Measurements from ENCODE around the gene RPS15. TPM values are rescaled to one million over a fixed set of nuclear protein-coding genes. Genes with fewer than 3 reads are reported as not detected.

The RPS15 gene
- total RNA-seq, 2 experiments from 2014 or later: 1,378 to 1,409 TPM

GRCh38 chr19:1469255-1470054 is 31.3 kb downstream of the RPS15 start:
- H3K9me3 Mint-ChIP-seq: no peaks in the 10 kb centered on the region
- peak; percentile 35 for DNase-seq
- H3K27ac Mint-ChIP-seq: no peak overlapping the region
- no peak overlapping the region for H3K4me3 Mint-ChIP-seq
- peaks cover 13% of the 10 kb centered on the region for H3K4me1 Mint-ChIP-seq
- peaks cover under 1% of the 10 kb centered on the region for H3K36me3 Mint-ChIP-seq (ENCODE audit: low read depth)
- ChIA-PET POLR2A (interaction anchor here (0.7 to 1.6 kb wide), 3 partner anchors 9 to 24 kb away, joined by 3 to 6 read pairs (median 3); partner anchors contain the start of gene C19orf25), CTCF (interaction anchor here (1.3 kb wide), 1 partner anchor 15 kb away, joined by 4 read pairs; no protein-coding TSS in a partner anchor)
- peaks cover 11% of the 10 kb centered on the region for H3K27me3 Mint-ChIP-seq

GRCh38 chr19:1470055-1470304 is 31.8 kb downstream of the RPS15 start:
- H3K27me3 Mint-ChIP-seq: peaks cover 11% of the 10 kb centered on the region
- POLR2A ChIA-PET: interaction anchor here (1.3 kb wide), 1 partner anchor 367 kb away, joined by 3 read pairs; no protein-coding TSS in a partner anchor
- H3K27ac Mint-ChIP-seq: no peak overlapping the region
- no peak for DNase-seq
- CTCF ChIA-PET: no interaction called here
- H3K36me3 Mint-ChIP-seq (ENCODE audit: low read depth): peaks cover 2% of the 10 kb centered on the region
- H3K4me3 Mint-ChIP-seq: peak overlapping the region; percentile 55
- H3K9me3 Mint-ChIP-seq: no peaks in the 10 kb centered on the region
- H3K4me1 Mint-ChIP-seq: peaks cover 13% of the 10 kb centered on the region

GRCh38 chr19:1470305-1471009 is 32.3 kb downstream of the RPS15 start:
- CTCF ChIA-PET: interaction anchor here (1.4 to 2.5 kb wide), 2 partner anchors 26 to 29 kb away, joined by 3 to 10 read pairs; no protein-coding TSS in a partner anchor
- H3K36me3 Mint-ChIP-seq (ENCODE audit: low read depth): peaks cover 2% of the 10 kb centered on the region
- H3K9me3 Mint-ChIP-seq: no peaks in the 10 kb centered on the region
- POLR2A ChIA-PET: interaction anchor here (1.1 to 1.3 kb wide), 3 partner anchors 8 to 367 kb away, joined by 3 read pairs; no protein-coding TSS in a partner anchor
- H3K27me3 Mint-ChIP-seq: peaks cover 11% of the 10 kb centered on the region
- H3K27ac Mint-ChIP-seq: no peak overlapping the region
- peak overlapping the region; percentile 55 for H3K4me3 Mint-ChIP-seq
- peaks cover 13% of the 10 kb centered on the region for H3K4me1 Mint-ChIP-seq
- DNase-seq: peak; percentile 80

DNA sequence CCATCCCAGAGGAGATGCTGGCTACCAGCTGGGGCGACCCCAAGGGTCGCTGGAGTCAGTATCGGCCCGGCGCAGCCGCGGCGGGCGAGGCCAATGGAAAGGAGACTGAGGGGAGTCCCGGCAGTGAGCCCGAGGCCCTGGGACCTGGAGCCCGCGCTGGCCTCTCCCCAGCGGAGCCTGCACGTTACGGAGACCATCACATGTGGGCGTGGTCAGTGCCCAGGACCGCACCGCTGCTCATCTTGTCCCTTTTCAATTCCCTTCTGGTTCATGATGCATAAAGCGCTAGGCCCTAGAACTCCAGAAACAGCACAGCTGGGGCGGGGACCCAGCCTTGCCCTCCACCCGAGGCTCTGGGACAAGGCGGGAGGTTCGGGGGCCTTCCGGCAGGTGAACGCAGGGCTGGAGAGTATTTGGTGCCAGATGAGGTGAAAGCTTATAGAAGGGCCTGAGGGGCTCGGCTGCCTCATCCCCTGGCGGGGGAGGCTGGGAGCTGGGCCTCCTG is 32.9 kb downstream of the RPS15 start:
- CTCF ChIA-PET: interaction anchor here (0.8 to 2.5 kb wide), 3 partner anchors 20 to 29 kb away, joined by 3 to 10 read pairs (median 3); partner anchors contain the start of gene REEP6
- Mint-ChIP-seq H3K27ac (no peak overlapping the region), H3K9me3 (no peaks in the 10 kb centered on the region), H3K4me3 (no peak overlapping the region), H3K4me1 (peaks cover 13% of the 10 kb centered on the region), H3K36me3 (ENCODE audit: low read depth) (peaks cover 2% of the 10 kb centered on the region), H3K27me3 (peaks cover 11% of the 10 kb centered on the region)
- peak; percentile 40 for DNase-seq
- POLR2A ChIA-PET: interaction anchor here (0.8 to 1.3 kb wide), 7 partner anchors 9 to 366 kb away, joined by 3 to 5 read pairs (median 3); partner anchors contain the start of genes PCSK4 and REEP6

- POLR2A ChIA-PET: interaction anchor here (0.8 to 1.4 kb wide), 9 partner anchors 10 to 366 kb away, joined by 3 to 5 read pairs (median 3); partner anchors contain the start of genes PCSK4 and REEP6
- no peaks in the 10 kb centered on the region for H3K9me3 Mint-ChIP-seq
- peaks cover 13% of the 10 kb centered on the region for H3K4me1 Mint-ChIP-seq
- H3K36me3 Mint-ChIP-seq (ENCODE audit: low read depth): peaks cover 2% of the 10 kb centered on the region
- no peak for DNase-seq
- H3K27ac Mint-ChIP-seq: no peak overlapping the region
- H3K27me3 Mint-ChIP-seq: peaks cover 11% of the 10 kb centered on the region
- no peak overlapping the region for H3K4me3 Mint-ChIP-seq
- CTCF ChIA-PET: interaction anchor here (0.8 to 2.5 kb wide), 3 partner anchors 19 to 30 kb away, joined by 3 to 10 read pairs (median 3); partner anchors contain the start of gene REEP6
Measured at GRCh38 chr19:1471515-1472160, 33.4 kb downstream of the RPS15 start.

DNA sequence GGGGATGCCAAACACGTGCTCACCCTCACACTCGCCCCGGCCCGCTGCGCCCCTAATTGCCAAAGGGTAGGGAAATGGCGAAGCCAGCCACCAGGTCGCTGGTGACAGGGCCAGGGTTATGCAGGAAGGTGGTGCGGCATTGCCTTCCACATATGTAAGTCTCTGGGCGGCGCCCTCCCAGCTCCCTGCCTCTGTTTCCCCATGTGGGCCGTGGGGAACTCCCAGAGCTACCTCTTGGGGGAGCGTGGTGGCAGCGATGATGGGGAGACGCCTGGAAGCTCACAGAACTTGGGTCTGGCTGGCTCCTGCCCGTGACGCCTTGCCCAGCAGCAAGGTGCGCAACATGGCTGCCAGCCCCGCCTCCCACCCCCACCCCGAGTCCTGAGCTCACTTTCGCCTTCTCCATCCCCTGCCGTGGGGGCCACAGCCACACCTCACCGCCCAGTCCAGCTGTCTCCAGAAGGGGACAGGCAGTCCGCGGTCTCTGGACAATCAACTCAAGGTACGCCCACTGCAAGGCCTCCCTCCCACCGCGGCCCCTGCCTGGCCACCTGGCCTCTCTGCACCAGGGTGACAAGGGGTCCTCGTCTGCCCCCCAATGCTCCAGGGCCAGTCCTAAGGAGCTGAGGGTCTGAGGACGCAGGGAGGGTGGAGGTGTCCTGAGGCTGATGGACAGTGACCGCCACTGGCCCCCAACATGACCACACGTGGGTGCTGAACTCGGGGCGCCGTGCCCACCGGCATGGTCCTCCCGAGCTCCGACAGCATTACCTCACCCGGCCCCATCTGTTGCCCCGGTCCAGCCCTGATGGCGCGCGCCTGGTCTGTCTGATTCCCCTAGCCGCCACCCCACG is 34.3 kb downstream of the RPS15 start:
- H3K9me3 Mint-ChIP-seq: no peaks in the 10 kb centered on the region
- peaks cover 7% of the 10 kb centered on the region for H3K27me3 Mint-ChIP-seq
- no peak overlapping the region for H3K27ac Mint-ChIP-seq
- no peak overlapping the region for H3K4me3 Mint-ChIP-seq
- peaks cover 19% of the 10 kb centered on the region for H3K4me1 Mint-ChIP-seq
- DNase-seq: no peak
- ChIA-PET CTCF (interaction anchor here (2.5 kb wide), 1 partner anchor 28 kb away, joined by 10 read pairs; no protein-coding TSS in a partner anchor), POLR2A (interaction anchor here (0.8 to 1.4 kb wide), 4 partner anchors 17 to 113 kb away, joined by 3 to 5 read pairs (median 4); no protein-coding TSS in a partner anchor)
- peaks cover 7% of the 10 kb centered on the region for H3K36me3 Mint-ChIP-seq (ENCODE audit: low read depth)

GRCh38 chr19:1473085-1473851 is 35.1 kb downstream of the RPS15 start:
- H3K27me3 Mint-ChIP-seq: peaks cover 7% of the 10 kb centered on the region
- H3K36me3 Mint-ChIP-seq (ENCODE audit: low read depth): peaks cover 8% of the 10 kb centered on the region
- DNase-seq: no peak
- CTCF ChIA-PET: interaction anchor here (0.9 to 2.5 kb wide), 2 partner anchors 29 to 320 kb away, joined by 4 to 10 read pairs; no protein-coding TSS in a partner anchor
- no peak overlapping the region for H3K4me3 Mint-ChIP-seq
- no peak overlapping the region for H3K27ac Mint-ChIP-seq
- POLR2A ChIA-PET: interaction anchor here (0.8 to 1.4 kb wide), 2 partner anchors 18 to 28 kb away, joined by 3 to 5 read pairs; partner anchors contain the start of gene REEP6
- peaks cover 25% of the 10 kb centered on the region for H3K4me1 Mint-ChIP-seq
- H3K9me3 Mint-ChIP-seq: no peaks in the 10 kb centered on the region

DNA sequence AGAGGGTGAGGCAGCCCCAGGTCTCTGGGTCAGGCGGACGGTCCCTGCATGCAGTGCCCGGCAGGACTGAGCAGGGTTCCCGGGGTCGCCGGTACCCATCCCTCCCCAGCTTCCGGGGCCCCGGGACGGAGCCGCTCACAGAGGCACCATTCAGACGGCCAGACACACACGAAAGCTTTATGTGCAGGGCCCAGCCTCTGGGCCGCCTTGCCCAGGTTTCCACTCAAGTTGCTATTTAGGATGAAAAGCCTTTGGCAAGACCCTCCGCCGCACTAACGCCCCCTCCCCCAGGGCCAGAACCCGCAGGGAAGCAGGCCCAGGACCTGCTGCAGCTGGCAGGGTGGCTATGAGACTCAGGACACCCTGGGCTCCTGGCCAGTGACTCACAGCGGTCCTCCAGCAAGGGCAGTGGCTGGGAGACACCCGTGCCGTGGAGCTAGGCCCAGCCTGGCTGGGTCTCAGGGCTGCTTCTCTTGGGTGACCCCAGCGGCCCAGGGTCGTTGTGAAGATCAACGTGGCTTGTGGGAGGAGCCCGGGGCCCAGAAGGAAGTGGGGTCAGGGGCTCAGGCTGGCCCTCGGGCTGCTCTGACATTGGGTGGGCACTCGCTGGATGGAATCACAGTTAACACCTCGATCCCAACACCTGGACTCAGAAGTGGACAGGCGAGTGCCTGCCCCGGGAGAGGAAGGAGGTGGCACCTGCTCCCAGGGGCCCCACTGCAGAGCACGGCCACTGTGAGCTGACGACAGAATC is 36.0 kb downstream of the RPS15 start:
- peaks cover 11% of the 10 kb centered on the region for H3K36me3 Mint-ChIP-seq (ENCODE audit: low read depth)
- CTCF ChIA-PET: interaction anchor here (0.7 to 0.9 kb wide), 2 partner anchors 8 to 319 kb away, joined by 3 to 4 read pairs; no protein-coding TSS in a partner anchor
- H3K4me3 Mint-ChIP-seq: no peak overlapping the region
- POLR2A ChIA-PET: interaction anchor here (0.8 kb wide), 2 partner anchors 17 to 205 kb away, joined by 3 to 4 read pairs; partner anchors contain the start of genes CIRBP and REEP6
- H3K4me1 Mint-ChIP-seq: peaks cover 29% of the 10 kb centered on the region
- H3K9me3 Mint-ChIP-seq: no peaks in the 10 kb centered on the region
- peaks cover 6% of the 10 kb centered on the region for H3K27me3 Mint-ChIP-seq
- no peak for DNase-seq
- no peak overlapping the region for H3K27ac Mint-ChIP-seq

DNA sequence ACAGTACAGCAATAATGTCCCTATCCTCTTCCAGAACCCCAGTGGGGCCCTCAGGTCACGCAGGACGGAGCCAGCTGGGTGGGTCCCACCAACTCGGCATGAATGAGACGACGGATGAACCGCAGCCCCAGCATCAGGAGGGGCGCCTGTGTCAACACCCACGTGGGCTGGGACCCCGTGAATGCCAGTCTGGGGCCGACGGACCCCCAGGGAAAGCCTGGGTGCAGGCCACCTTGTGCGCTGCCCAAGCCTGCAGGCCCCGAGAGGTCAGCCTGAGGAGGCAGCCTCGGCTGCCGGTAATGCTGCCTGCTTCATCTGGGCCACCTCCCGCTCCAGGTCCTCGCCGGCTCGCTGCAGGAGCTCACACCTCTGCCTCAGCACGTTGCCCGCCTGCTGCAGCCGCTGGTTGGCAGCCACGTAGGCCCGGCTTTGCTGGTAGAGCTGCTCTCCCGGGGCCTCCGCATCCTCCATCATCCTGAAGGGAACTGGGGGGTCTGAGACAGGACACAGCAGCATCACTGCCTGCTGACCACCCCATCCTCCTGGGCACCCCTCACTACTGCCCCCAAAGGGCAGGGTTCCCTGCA is 36.7 kb downstream of the RPS15 start:
- DNase-seq: no peak
- H3K27me3 Mint-ChIP-seq: peaks cover 6% of the 10 kb centered on the region
- peaks cover 11% of the 10 kb centered on the region for H3K36me3 Mint-ChIP-seq (ENCODE audit: low read depth)
- POLR2A ChIA-PET: interaction anchor here (0.8 kb wide), 1 partner anchor 206 kb away, joined by 4 read pairs; the partner anchor contains the start of gene CIRBP
- no peak overlapping the region for H3K4me3 Mint-ChIP-seq
- CTCF ChIA-PET: interaction anchor here (0.7 kb wide), 1 partner anchor 9 kb away, joined by 3 read pairs; no protein-coding TSS in a partner anchor
- H3K27ac Mint-ChIP-seq: no peak overlapping the region
- H3K4me1 Mint-ChIP-seq: peaks cover 34% of the 10 kb centered on the region
- no peaks in the 10 kb centered on the region for H3K9me3 Mint-ChIP-seq

- Mint-ChIP-seq H3K4me1 (peaks cover 30% of the 10 kb centered on the region), H3K9me3 (no peaks in the 10 kb centered on the region), H3K36me3 (ENCODE audit: low read depth) (peaks cover 11% of the 10 kb centered on the region), H3K27me3 (peaks cover 3% of the 10 kb centered on the region), H3K4me3 (no peak overlapping the region), H3K27ac (no peak overlapping the region)
- DNase-seq: no peak
- POLR2A ChIA-PET: no interaction called here
- CTCF ChIA-PET: no interaction called here
Measured at GRCh38 chr19:1475751-1476437, 37.7 kb downstream of the RPS15 start.
